Activated CD8-positive, alpha-beta memory T cell treated with anti-CD3 and anti-CD28 coated beads for 1 hour (primary cell): ENCODE measurements around the gene THRAP3.
"Not testable (repeated sequence)": the region's sequence is repeated elsewhere in the genome, so short reads cannot be mapped to it uniquely, and the experiment has no call there.

Experiments
- DNase-seq, 2 donors: peaks; one replicate each; pipeline ENCODE4 v3.0.0-alpha.2; 2020; ENCODE audit warnings: low read depth in 1 of 2; ENCODE audit errors: extremely low read depth in 1 of 2

Gene THRAP3

GRCh38 chr1:36223996-36224536, at the start of gene THRAP3:
Gene THRAP3, plus strand, starts transcription at chr1:36224443. Its CDS starts 58,121 bp downstream, at chr1:36282564.
- DNase-seq: peak; percentile 98 to 99

GRCh38 chr1:36174713-36175112, 49.5 kb upstream of the THRAP3 start:
- DNase-seq: no peak

- no peak for DNase-seq
Measured at GRCh38 chr1:36175137-36176095, 48.8 kb upstream of the THRAP3 start.

GRCh38 chr1:36176106-36176949, 47.9 kb upstream of the THRAP3 start:
- DNase-seq: no peak

- DNase-seq: no peak
Measured at GRCh38 chr1:36177589-36178431, 46.4 kb upstream of the THRAP3 start.

- no peak for DNase-seq
Measured at GRCh38 chr1:36178471-36179219, 45.6 kb upstream of the THRAP3 start.

GRCh38 chr1:36179220-36179600, 45.0 kb upstream of the THRAP3 start:
- DNase-seq: no peak

GRCh38 chr1:36182734-36183133, 41.5 kb upstream of the THRAP3 start:
- no peak for DNase-seq

- no peak for DNase-seq
Measured at GRCh38 chr1:36183309-36183856, 40.9 kb upstream of the THRAP3 start.

GRCh38 chr1:36187800-36188593, 36.2 kb upstream of the THRAP3 start:
- DNase-seq: peak; percentile 53 to 70

- DNase-seq: not testable (repeated sequence)
Measured at GRCh38 chr1:36196805-36197204, 27.4 kb upstream of the THRAP3 start.

GRCh38 chr1:36198641-36199040, 25.6 kb upstream of the THRAP3 start:
- DNase-seq: no peak

GRCh38 chr1:36199934-36200741, 24.1 kb upstream of the THRAP3 start:
- DNase-seq: no peak

GRCh38 chr1:36203027-36203553, 21.2 kb upstream of the THRAP3 start:
- DNase-seq: no peak

GRCh38 chr1:36203554-36204346, 20.5 kb upstream of the THRAP3 start:
- no peak for DNase-seq

- DNase-seq: no peak
Measured at GRCh38 chr1:36204347-36204909, 19.8 kb upstream of the THRAP3 start.
